Measurements from ENCODE around the gene SEZ6L. TPM values are rescaled to one million over a fixed set of nuclear protein-coding genes. Genes with fewer than 3 reads are reported as not detected.

The SEZ6L gene
- polyA plus RNA-seq, 6 donors from 2014 or later = 0.04 to 0.23 TPM; not detected in 4

- ATAC-seq (ENCODE audit: low read depth in 2 of 2) (no peak), DNase-seq (no peak)
- Mint-ChIP-seq H3K36me3 (peaks cover 0 to 13% of the 10 kb centered on the region in 2 donors), H3K4me1 (peaks cover 4 to 10% (median 8%) of the 10 kb centered on the region in 3 donors), H3K27ac (peak overlapping the region in 1 of 6 donors; percentile 49), H3K9me3 (peaks cover 3 to 14% (median 7%) of the 10 kb centered on the region in 7 donors), H3K4me3 (no peak overlapping the region), H3K27me3 (peaks cover 45 to 70% (median 66%) of the 10 kb centered on the region in 3 donors)
These were observed 205.2 kb downstream of the SEZ6L start for GRCh38 chr22:26374391-26375026.

GRCh38 chr22:26377170-26377830, 208.0 kb downstream of the SEZ6L start:
- peaks cover 4 to 10% (median 8%) of the 10 kb centered on the region in 3 donors for H3K4me1 Mint-ChIP-seq

GRCh38 chr22:26380072-26380830, 211.0 kb downstream of the SEZ6L start:
- peaks cover 0 to 16% of the 10 kb centered on the region in 2 donors for H3K36me3 Mint-ChIP-seq
- peaks cover 4 to 10% (median 8%) of the 10 kb centered on the region in 3 donors for H3K4me1 Mint-ChIP-seq
- H3K4me3 Mint-ChIP-seq = no peak overlapping the region
- no peak overlapping the region for H3K27ac Mint-ChIP-seq
- H3K9me3 Mint-ChIP-seq = peaks cover 5 to 18% (median 7%) of the 10 kb centered on the region in 7 donors
- DNase-seq (no peak), ATAC-seq (ENCODE audit: low read depth in 2 of 2) (no peak)
- H3K27me3 Mint-ChIP-seq = peaks cover 41 to 84% (median 80%) of the 10 kb centered on the region in 3 donors

More at GRCh38 chr22:26377170-26377830, 208.0 kb downstream of the SEZ6L start:
- peaks cover 5 to 18% (median 7%) of the 10 kb centered on the region in 7 donors for H3K9me3 Mint-ChIP-seq
- H3K27me3 Mint-ChIP-seq = peaks cover 46 to 81% (median 79%) of the 10 kb centered on the region in 3 donors
- DNase-seq = no peak
- ATAC-seq (ENCODE audit: low read depth in 2 of 2) = no peak
- peak overlapping the region in 1 of 8 donors; percentile 1 for H3K4me3 Mint-ChIP-seq
- H3K36me3 Mint-ChIP-seq = peaks cover 0 to 16% of the 10 kb centered on the region in 2 donors
- peak overlapping the region in 1 of 6 donors; percentile 81 for H3K27ac Mint-ChIP-seq

GRCh38 chr22:26382782-26383181, 213.5 kb downstream of the SEZ6L start:
- peaks cover 0 to 9% of the 10 kb centered on the region in 2 donors for H3K36me3 Mint-ChIP-seq
- ATAC-seq (ENCODE audit: low read depth in 2 of 2) = no peak

GRCh38 chr22:26383968-26384556, 214.8 kb downstream of the SEZ6L start:
- Mint-ChIP-seq H3K36me3 (peaks cover 0 to 7% of the 10 kb centered on the region in 2 donors), H3K9me3 (peaks cover under 1 to 8% (median 4%) of the 10 kb centered on the region in 7 donors), H3K4me3 (no peak overlapping the region), H3K27me3 (peaks cover 34 to 64% (median 61%) of the 10 kb centered on the region in 3 donors), H3K4me1 (no peaks in the 10 kb centered on the region), H3K27ac (no peak overlapping the region)
- DNase-seq = no peak
- ATAC-seq (ENCODE audit: low read depth in 2 of 2) = no peak

More at GRCh38 chr22:26382782-26383181, 213.5 kb downstream of the SEZ6L start:
- peaks cover 35 to 67% (median 67%) of the 10 kb centered on the region in 3 donors for H3K27me3 Mint-ChIP-seq
- H3K27ac Mint-ChIP-seq = no peak overlapping the region
- peaks cover 4 to 18% (median 6%) of the 10 kb centered on the region in 7 donors for H3K9me3 Mint-ChIP-seq
- no peak for DNase-seq
- H3K4me1 Mint-ChIP-seq = peaks cover under 1 to 2% (median 1%) of the 10 kb centered on the region in 3 donors
- no peak overlapping the region for H3K4me3 Mint-ChIP-seq

GRCh38 chr22:26385164-26385563, 215.9 kb downstream of the SEZ6L start:
- DNase-seq = no peak
- Mint-ChIP-seq H3K4me1 (no peaks in the 10 kb centered on the region), H3K36me3 (no peaks in the 10 kb centered on the region), H3K9me3 (no peaks in the 10 kb centered on the region), H3K27ac (no peak overlapping the region), H3K27me3 (peaks cover 38 to 59% (median 55%) of the 10 kb centered on the region in 3 donors), H3K4me3 (no peak overlapping the region)
- ATAC-seq (ENCODE audit: low read depth in 2 of 2) = no peak

- no peak for ATAC-seq (ENCODE audit: low read depth in 2 of 2)
- peaks cover 31 to 34% (median 34%) of the 10 kb centered on the region in 3 donors for H3K27me3 Mint-ChIP-seq
These were observed 219.9 kb downstream of the SEZ6L start for GRCh38 chr22:26389125-26389524.

GRCh38 chr22:26391091-26391490, 221.8 kb downstream of the SEZ6L start:
- no peak for DNase-seq
- Mint-ChIP-seq H3K27me3 (peaks cover 24 to 32% (median 26%) of the 10 kb centered on the region in 3 donors), H3K27ac (no peak overlapping the region), H3K36me3 (no peaks in the 10 kb centered on the region), H3K9me3 (no peaks in the 10 kb centered on the region), H3K4me3 (no peak overlapping the region), H3K4me1 (no peaks in the 10 kb centered on the region)
- no peak for ATAC-seq (ENCODE audit: low read depth in 2 of 2)

More at GRCh38 chr22:26389125-26389524, 219.9 kb downstream of the SEZ6L start:
- Mint-ChIP-seq H3K4me3 (no peak overlapping the region), H3K4me1 (no peaks in the 10 kb centered on the region), H3K36me3 (no peaks in the 10 kb centered on the region), H3K27ac (no peak overlapping the region), H3K9me3 (no peaks in the 10 kb centered on the region)
- no peak for DNase-seq

GRCh38 chr22:26391623-26392022, 222.4 kb downstream of the SEZ6L start:
- Mint-ChIP-seq H3K36me3 (no peaks in the 10 kb centered on the region), H3K27ac (no peak overlapping the region), H3K4me1 (no peaks in the 10 kb centered on the region), H3K4me3 (no peak overlapping the region), H3K9me3 (no peaks in the 10 kb centered on the region), H3K27me3 (peaks cover 20 to 32% (median 26%) of the 10 kb centered on the region in 3 donors)
- no peak for DNase-seq
- ATAC-seq (ENCODE audit: low read depth in 2 of 2) = no peak

- ATAC-seq (ENCODE audit: low read depth in 2 of 2) (no peak), DNase-seq (no peak)
- H3K27ac Mint-ChIP-seq = peak overlapping the region in 1 of 6 donors; percentile 50
- peaks cover 12 to 17% (median 13%) of the 10 kb centered on the region in 3 donors for H3K27me3 Mint-ChIP-seq
- no peaks in the 10 kb centered on the region for H3K9me3 Mint-ChIP-seq
- H3K36me3 Mint-ChIP-seq = no peaks in the 10 kb centered on the region
- H3K4me1 Mint-ChIP-seq = no peaks in the 10 kb centered on the region
- no peak overlapping the region for H3K4me3 Mint-ChIP-seq
These were observed 224.7 kb downstream of the SEZ6L start for GRCh38 chr22:26393929-26394328.

- H3K4me3 Mint-ChIP-seq = no peak overlapping the region
- H3K27ac Mint-ChIP-seq = no peak overlapping the region
- no peak for DNase-seq
- H3K4me1 Mint-ChIP-seq = no peaks in the 10 kb centered on the region
- ATAC-seq (ENCODE audit: low read depth in 2 of 2) = no peak
- no peaks in the 10 kb centered on the region for H3K9me3 Mint-ChIP-seq
- no peaks in the 10 kb centered on the region for H3K36me3 Mint-ChIP-seq
- H3K27me3 Mint-ChIP-seq = peaks cover 8 to 17% (median 8%) of the 10 kb centered on the region in 3 donors
These were observed 225.5 kb downstream of the SEZ6L start for GRCh38 chr22:26394777-26395176.

GRCh38 chr22:26395926-26396325, 226.7 kb downstream of the SEZ6L start:
- H3K4me3 Mint-ChIP-seq = no peak overlapping the region
- H3K27me3 Mint-ChIP-seq = peaks cover 4 to 17% (median 8%) of the 10 kb centered on the region in 3 donors
- H3K27ac Mint-ChIP-seq = no peak overlapping the region
- H3K4me1 Mint-ChIP-seq = no peaks in the 10 kb centered on the region
- no peaks in the 10 kb centered on the region for H3K36me3 Mint-ChIP-seq
- DNase-seq = no peak
- ATAC-seq (ENCODE audit: low read depth in 2 of 2) = no peak
- H3K9me3 Mint-ChIP-seq = no peaks in the 10 kb centered on the region

GRCh38 chr22:26398741-26399153, 229.5 kb downstream of the SEZ6L start:
- peaks cover under 1 to 11% (median 3%) of the 10 kb centered on the region in 3 donors for H3K27me3 Mint-ChIP-seq
- H3K9me3 Mint-ChIP-seq = no peaks in the 10 kb centered on the region
- H3K27ac Mint-ChIP-seq = no peak overlapping the region

More at GRCh38 chr22:26398741-26399153, 229.5 kb downstream of the SEZ6L start:
- DNase-seq (peak; percentile 49), ATAC-seq (ENCODE audit: low read depth in 2 of 2) (peak; percentile 81 to 94)
- Mint-ChIP-seq H3K4me3 (no peak overlapping the region), H3K36me3 (no peaks in the 10 kb centered on the region), H3K4me1 (peaks cover 3 to 5% (median 4%) of the 10 kb centered on the region in 3 donors)

All from naive B cell (primary cell).